ENCODE results near the gene GSN.

The GSN gene

DNA sequence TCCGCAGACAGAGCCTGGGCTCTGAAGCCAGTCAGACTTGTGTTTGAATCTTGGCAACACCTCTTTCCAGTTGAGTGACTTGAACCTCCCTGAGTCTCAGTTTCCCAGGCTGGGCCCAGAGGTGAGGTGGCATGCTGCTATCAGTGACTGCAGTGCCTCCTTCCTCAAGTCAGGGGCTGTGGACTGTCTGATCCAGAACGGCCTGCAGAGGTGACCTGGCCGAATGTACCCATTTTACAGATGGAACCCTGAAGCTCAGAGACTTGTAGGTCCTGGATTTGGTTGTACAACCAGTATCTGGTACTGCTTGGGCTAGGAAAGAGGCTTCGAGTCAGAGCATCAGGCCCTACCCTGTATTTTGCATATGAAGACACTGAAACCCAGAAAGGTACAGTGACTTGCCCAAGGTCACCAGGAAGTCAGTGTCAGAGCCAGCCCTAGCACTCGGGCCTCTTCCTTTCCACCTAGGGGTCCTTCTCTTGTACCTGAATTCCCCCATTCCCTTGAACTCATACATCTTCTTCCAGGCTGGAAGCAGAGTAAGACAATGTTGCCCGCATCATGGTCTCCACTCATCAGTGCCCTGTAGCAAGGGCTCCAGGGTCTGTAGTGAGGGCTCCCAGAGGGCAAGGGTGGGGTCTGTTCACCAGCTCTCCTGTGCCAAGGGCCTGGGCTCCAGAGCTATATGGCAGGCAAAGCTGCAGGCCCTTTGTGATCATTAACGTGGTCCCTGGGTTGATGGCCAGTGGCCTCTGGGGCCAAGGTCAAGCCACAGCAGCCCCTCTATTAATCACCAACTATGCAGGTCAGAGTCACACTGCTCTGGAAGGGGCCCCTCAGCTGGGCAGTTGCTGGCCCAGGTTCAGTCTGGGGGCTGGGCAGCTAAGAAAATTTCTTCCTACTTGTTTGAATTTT lies 28.5 kb downstream of the GSN start:
- DNase-seq (ENCODE audit: low read depth in 2 of 2) = no peak
- TF ChIP-seq, protein P1, sequence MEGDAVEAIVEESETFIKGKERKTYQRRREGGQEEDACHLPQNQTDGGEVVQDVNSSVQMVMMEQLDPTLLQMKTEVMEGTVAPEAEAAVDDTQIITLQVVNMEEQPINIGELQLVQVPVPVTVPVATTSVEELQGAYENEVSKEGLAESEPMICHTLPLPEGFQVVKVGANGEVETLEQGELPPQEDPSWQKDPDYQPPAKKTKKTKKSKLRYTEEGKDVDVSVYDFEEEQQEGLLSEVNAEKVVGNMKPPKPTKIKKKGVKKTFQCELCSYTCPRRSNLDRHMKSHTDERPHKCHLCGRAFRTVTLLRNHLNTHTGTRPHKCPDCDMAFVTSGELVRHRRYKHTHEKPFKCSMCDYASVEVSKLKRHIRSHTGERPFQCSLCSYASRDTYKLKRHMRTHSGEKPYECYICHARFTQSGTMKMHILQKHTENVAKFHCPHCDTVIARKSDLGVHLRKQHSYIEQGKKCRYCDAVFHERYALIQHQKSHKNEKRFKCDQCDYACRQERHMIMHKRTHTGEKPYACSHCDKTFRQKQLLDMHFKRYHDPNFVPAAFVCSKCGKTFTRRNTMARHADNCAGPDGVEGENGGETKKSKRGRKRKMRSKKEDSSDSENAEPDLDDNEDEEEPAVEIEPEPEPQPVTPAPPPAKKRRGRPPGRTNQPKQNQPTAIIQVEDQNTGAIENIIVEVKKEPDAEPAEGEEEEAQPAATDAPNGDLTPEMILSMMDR (IDR thresholded peaks at IDR 0.05; ENCODE audit: low read depth, low read length) = no peak
- no peak overlapping the region for H3K4me3 ChIP-seq (replicated peaks in 1 of 2; ENCODE audit: low read depth in 2 of 2, low read length in 2 of 2)

DNA sequence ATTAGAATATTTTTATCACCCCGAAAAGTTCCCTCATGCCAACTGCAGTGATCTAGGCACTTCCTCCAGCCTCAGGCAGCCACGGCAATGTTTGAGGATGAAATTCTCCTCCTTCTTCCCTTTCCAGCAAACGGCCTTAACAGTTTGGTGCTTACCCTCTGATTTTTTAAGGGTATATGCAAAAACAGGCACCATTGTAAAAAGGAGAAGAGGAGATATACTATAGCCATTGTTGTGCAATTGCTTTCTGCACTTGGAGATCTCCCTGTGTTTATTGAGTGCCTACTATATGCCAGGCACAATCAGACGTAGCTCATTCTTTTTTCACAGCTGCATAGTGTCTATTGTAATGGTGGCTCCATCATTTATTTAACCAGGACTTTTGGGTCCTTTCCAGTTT lies 29.4 kb downstream of the GSN start:
- no peak overlapping the region for H3K4me3 ChIP-seq (replicated peaks in 1 of 2; ENCODE audit: low read depth in 2 of 2, low read length in 2 of 2)
- TF ChIP-seq, protein P1 (IDR thresholded peaks at IDR 0.05; ENCODE audit: low read depth, low read length) = no peak
- no peak for DNase-seq (ENCODE audit: low read depth in 2 of 2)

DNA sequence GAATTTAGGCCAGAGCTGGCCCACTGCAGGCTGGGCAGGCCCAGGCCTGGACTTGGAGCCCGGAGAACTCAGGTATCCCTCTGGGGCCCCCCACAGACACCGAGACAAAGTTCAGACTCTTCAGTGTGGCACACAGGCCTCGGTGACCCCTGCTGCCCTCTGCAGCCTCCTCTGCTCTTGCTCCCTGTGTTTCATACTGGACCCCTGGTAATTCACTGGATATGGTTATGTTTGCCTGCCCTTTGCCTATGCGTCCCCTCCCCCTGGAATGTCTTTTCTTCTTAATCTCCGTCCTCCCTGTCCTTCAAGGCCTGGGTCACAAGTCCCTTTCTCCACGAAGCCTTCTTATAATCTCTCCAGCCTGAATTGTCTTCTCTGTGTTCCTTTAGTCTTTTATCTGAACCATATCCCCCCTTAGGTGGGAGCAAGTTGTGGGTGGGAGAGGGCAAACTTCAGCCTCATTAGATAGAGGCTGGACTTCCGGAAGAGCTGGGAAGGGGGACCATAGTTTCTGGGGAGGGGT lies 30.1 kb downstream of the GSN start:
- H3K4me3 ChIP-seq (replicated peaks in 1 of 2; ENCODE audit: low read depth in 2 of 2, low read length in 2 of 2) = no peak overlapping the region
- TF ChIP-seq, protein P1 (IDR thresholded peaks at IDR 0.05; ENCODE audit: low read depth, low read length) = no peak
- DNase-seq (ENCODE audit: low read depth in 2 of 2) = no peak

DNA sequence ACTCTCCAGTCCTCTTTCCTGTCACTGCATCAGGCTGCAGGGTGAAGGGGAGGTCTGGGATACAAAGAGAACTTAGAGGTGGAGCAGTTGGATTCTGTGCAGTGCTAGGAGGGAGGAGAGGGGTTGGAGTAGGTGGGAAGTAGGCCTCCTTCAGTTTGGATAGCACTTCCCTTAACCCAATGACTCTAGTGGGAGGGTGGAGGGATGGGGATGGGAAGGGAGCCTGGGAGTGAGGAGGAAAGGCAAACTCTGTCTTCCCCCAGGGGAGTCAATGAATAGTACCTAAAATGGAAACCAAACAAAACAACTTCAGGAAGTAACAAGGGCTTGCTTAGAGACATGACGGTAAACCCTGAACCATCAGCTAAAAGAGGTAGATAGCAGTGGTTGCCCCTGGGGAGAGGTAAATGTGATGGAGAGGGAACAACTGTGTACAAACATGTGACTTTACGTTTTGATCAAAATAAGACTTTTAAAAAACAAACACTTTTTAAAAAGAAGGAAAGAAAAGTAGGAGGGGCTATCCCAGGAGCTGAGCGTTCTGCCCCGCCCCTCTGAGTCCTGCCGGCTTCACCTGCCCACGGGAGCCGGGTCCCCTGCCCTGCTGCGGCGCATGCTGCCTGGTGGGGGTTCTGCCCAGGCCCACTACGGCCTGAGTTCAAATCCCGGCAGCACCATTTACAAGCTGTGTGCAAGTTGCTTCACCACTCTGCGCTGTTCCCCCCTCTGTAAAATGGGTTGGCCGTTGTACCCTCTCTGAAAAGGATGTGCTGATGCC lies 30.9 kb downstream of the GSN start:
- TF ChIP-seq, protein P1 (IDR thresholded peaks at IDR 0.05; ENCODE audit: low read depth, low read length) = no peak
- peak overlapping the region; percentile 42 to 52 for H3K4me3 ChIP-seq (replicated peaks in 1 of 2; ENCODE audit: low read depth in 2 of 2, low read length in 2 of 2)
- DNase-seq (ENCODE audit: low read depth in 2 of 2) = peak; percentile 68 to 85

DNA sequence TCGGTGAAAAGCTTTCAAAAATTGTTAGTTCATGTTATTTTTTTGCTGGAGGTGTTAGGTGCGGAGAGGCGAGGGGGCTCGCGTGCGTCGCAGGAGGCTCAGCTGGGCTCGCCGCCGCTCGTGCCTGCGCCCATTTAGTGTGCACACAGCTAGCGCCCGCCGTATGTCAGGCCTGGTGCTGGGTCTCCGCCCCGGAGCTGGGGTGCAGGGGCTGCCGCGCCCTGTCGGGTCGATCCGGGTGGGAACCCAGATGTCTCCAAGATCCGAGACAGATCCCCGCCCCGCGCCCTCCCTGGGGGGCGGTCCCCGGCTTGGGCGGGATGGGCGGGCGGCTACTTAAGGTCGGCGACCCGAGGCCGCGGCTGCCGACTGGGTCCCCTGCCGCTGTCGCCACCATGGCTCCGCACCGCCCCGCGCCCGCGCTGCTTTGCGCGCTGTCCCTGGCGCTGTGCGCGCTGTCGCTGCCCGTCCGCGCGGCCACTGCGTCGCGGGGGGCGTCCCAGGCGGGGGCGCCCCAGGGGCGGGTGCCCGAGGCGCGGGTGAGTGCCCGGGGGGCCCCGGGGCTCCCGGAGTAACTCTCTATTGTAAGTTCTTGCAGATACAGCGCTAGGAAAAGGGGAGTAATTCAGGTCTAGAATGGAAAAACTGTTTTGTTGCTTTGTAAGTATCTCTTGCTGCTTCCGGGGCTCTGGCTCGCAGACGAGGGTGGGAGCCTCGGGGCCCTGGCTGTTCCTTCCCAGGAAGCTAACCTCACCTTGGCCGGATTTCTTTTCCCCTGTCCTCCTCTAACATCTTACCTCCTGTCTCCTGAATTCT lies 31.7 kb downstream of the GSN start:
- peak overlapping the region; percentile 47 to 52 for H3K4me3 ChIP-seq (replicated peaks in 1 of 2; ENCODE audit: low read depth in 2 of 2, low read length in 2 of 2)
- peak; percentile 35 to 57 for DNase-seq (ENCODE audit: low read depth in 2 of 2)
- TF ChIP-seq, protein P1 (IDR thresholded peaks at IDR 0.05; ENCODE audit: low read depth, low read length) = no peak

Measured in cardiac fibroblast (primary cell).